Lower leg skin (tissue), 4 donors: Measurements from ENCODE around the gene GTF2E1. TPM values are rescaled to one million over a fixed set of nuclear protein-coding genes. Genes with fewer than 3 reads are reported as not detected.

Experiments used
- total RNA-seq, 4 donors: library from RNA; depleted of rRNA; stranded (reverse); fragments of >200 nt; gene quantifications; one replicate each; pipeline ENCODE4 v1.1.0, GENCODE V29; 2016

GTF2E1 gene
- total RNA-seq, 4 donors from 2014 or later, result 7.6 to 12.5 (median 11.2) TPM

Other genes starting within 250 kb of the GTF2E1 start
- gene NDUFB4, start 146.4 kb upstream of the GTF2E1 start, total RNA-seq, result 100 to 1,000 TPM; 114 to 235 (median 143) TPM
- not detected for gene HGD, start 60.5 kb upstream of the GTF2E1 start, total RNA-seq
- gene RABL3, start 228 bp upstream of the GTF2E1 start, total RNA-seq, result 10 to 100 TPM in 3 of 4 donors, 1 to 10 TPM in 1; 8.5 to 27.0 (median 13.1) TPM
- under 1 TPM in 1 of 4 donors, not detected in 3; 0.06 TPM for gene STXBP5L, start 165.5 kb downstream of the GTF2E1 start, total RNA-seq